ENCODE data around the gene CDK2AP2. TPM values are rescaled to one million over a fixed set of nuclear protein-coding genes. Genes with fewer than 3 reads are reported as not detected.

CDK2AP2 gene
- total RNA-seq, 4 donors from 2014 or later, result 90.0 to 240 (median 148) TPM

DNA sequence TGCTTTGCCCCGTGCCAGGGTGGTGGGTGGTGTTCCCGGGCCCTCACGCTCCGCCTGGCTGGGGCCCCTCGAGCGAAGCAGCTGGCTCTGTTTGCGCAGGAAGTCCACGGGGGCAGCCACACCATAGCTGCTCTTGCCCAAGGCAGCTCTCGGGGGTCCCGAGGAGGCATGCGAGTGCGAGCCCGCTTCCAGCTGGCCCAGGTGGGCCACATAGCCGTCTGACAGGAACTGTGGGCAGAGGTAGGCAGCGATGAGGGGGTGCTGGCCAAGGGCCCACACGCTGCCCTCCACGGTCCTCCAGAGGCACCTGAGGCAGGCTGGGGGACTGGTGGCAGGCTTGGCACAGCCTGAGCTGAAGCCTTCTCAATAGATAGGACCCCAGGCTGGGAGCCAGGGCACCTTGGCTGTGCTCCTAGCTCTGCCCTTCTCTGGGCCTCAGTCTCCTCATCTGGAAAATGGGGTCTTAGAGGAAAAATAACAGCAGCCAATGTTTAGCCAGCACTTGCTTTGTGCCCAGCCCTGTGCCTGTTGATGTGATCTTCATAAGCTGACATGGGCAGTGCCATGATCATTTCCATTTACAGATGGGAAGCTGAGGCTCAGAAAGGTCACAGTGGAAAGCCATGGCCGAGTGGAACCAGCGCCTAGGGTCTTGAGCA lies 15.8 kb downstream of the CDK2AP2 start:
- Histone ChIP-seq H3K36me3 (peaks cover 46 to 61% of the 10 kb centered on the region in 2 donors), H3K4me3 (replicated peaks in 1 of 3) (no peak overlapping the region), H3K27me3 (no peaks in the 10 kb centered on the region), H3K27ac (no peak overlapping the region), H3K4me1 (no peaks in the 10 kb centered on the region), H3K9me3 (no peaks in the 10 kb centered on the region)
- TF ChIP-seq, protein P1, sequence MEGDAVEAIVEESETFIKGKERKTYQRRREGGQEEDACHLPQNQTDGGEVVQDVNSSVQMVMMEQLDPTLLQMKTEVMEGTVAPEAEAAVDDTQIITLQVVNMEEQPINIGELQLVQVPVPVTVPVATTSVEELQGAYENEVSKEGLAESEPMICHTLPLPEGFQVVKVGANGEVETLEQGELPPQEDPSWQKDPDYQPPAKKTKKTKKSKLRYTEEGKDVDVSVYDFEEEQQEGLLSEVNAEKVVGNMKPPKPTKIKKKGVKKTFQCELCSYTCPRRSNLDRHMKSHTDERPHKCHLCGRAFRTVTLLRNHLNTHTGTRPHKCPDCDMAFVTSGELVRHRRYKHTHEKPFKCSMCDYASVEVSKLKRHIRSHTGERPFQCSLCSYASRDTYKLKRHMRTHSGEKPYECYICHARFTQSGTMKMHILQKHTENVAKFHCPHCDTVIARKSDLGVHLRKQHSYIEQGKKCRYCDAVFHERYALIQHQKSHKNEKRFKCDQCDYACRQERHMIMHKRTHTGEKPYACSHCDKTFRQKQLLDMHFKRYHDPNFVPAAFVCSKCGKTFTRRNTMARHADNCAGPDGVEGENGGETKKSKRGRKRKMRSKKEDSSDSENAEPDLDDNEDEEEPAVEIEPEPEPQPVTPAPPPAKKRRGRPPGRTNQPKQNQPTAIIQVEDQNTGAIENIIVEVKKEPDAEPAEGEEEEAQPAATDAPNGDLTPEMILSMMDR (IDR thresholded peaks at IDR 0.05), result no peak
- TF ChIP-seq POLR2A (IDR thresholded peaks at IDR 0.05), result no peak
- DNase-seq, result no peak
- intact Hi-C loops (cut with DNase I), result no loop called here
- WGBS, 2 donors, result 89 to 95% methylated on average over 13 to 16 of the region's 19 CpGs

DNA sequence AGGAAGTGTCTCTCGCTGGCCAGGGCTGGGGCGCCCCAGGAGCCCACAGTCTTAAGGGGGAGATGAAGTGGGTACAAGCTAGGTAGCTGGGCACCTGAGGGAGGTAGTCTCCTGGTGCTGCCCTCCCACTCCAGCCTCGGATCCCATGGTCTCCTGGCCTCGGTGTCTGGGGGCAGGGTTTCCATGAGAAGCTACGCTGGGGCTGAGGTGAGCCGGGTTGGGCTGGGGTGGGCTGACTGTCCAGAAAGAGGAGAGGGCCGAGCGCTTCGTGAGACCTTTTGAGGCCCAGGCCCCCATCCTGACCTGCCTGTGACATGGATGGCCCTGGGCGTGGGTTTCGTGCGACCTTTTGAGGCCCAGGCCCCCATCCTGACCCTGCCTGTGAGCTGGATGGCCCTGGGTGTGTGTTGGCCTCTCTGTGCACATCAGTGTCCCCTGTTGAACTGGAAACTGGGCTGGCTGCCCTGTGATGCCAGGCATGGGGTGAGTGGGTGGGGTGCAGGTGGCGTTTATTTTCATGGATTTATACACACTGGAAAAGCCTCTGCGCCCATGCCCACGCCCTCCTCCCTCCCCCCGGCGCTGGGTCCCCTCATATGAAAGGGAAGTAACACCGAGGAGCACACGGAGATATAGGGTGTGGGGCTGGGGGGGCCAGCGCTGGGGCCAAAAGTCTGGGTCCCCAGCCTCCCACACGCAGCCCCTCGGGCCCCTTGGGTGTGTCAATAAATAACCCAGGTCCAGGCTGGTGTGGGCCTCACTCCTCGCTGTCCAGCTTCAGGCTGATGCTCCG lies 16.5 kb downstream of the CDK2AP2 start:
- no peak overlapping the region for H3K4me3 ChIP-seq (replicated peaks in 1 of 3)
- no peaks in the 10 kb centered on the region for H3K9me3 ChIP-seq
- H3K36me3 ChIP-seq, result peaks cover 46 to 62% of the 10 kb centered on the region in 2 donors
- no peak overlapping the region for H3K27ac ChIP-seq
- no peak for DNase-seq
- no peaks in the 10 kb centered on the region for H3K4me1 ChIP-seq
- 90 to 91% methylated on average over 12 to 24 of the region's 24 CpGs for WGBS, 2 donors
- TF ChIP-seq, protein P1 (IDR thresholded peaks at IDR 0.05), result no peak
- no peak for TF ChIP-seq POLR2A (IDR thresholded peaks at IDR 0.05)
- H3K27me3 ChIP-seq, result no peaks in the 10 kb centered on the region
- intact Hi-C loops (cut with DNase I), result no loop called here

DNA sequence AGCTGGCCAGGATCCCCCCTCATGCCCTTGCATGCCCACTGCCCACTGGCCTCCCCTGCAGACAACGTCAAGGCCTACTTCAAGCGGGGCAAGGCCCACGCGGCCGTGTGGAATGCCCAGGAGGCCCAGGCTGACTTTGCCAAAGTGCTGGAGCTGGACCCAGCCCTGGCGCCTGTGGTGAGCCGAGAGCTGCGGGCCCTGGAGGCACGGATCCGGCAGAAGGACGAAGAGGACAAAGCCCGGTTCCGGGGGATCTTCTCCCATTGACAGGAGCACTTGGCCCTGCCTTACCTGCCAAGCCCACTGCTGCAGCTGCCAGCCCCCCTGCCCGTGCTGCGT lies 17.3 kb downstream of the CDK2AP2 start:
- 78 to 90% methylated on average over 2 to 7 of the region's 15 CpGs for WGBS, 2 donors

DNA sequence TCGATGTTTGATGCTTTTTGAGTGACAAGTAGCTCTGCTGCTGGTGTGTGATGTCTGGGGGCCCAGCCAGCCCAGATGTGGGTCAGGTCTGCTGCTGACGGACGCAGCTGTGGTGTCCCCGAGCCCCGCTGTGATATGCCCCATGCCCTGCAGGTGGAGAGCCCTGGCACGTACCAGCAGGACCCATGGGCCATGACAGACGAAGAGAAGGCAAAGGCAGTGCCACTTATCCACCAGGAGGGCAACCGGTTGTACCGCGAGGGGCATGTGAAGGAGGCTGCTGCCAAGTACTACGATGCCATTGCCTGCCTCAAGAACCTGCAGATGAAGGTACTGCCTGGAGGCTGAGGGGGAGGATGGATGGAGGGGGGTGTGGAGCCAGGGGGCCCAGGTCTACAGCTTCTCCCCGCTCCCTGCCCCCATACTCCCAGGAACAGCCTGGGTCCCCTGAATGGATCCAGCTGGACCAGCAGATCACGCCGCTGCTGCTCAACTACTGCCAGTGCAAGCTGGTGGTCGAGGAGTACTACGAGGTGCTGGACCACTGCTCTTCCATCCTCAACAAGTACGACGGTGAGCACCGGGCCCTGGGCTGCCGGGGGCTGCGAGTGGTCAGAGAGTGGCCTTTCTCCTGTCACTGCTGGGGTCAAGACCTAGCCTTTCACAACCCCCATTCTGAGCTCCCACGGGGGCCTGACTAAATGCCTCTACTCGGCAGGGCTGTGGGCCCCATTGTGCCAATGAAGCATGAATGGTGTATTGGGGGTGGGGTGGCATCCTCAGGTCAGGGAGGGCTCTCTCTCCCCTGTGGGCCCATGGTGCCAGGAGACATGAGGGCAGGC lies 17.9 kb downstream of the CDK2AP2 start:
- TF ChIP-seq, protein P1 (IDR thresholded peaks at IDR 0.05), result no peak
- no peak for TF ChIP-seq POLR2A (IDR thresholded peaks at IDR 0.05)
- no peak overlapping the region for H3K27ac ChIP-seq
- WGBS, 2 donors, result 89 to 90% methylated on average over 16 to 23 of the region's 23 CpGs
- H3K4me3 ChIP-seq (replicated peaks in 1 of 3), result no peak overlapping the region
- no peak for DNase-seq
- no peaks in the 10 kb centered on the region for H3K27me3 ChIP-seq
- intact Hi-C loops (cut with DNase I), result no loop called here
- no peaks in the 10 kb centered on the region for H3K9me3 ChIP-seq
- H3K4me1 ChIP-seq, result peaks cover 0 to 2% of the 10 kb centered on the region in 2 donors
- H3K36me3 ChIP-seq, result peaks cover 46 to 58% of the 10 kb centered on the region in 2 donors

More for the DNA sequence above, 17.3 kb downstream of the CDK2AP2 start:
- Histone ChIP-seq H3K9me3 (no peaks in the 10 kb centered on the region), H3K27ac (no peak overlapping the region), H3K4me1 (no peaks in the 10 kb centered on the region), H3K27me3 (no peaks in the 10 kb centered on the region), H3K4me3 (replicated peaks in 1 of 3) (no peak overlapping the region), H3K36me3 (peaks cover 46 to 62% of the 10 kb centered on the region in 2 donors)
- DNase-seq, result no peak
- intact Hi-C loops (cut with DNase I), result no loop called here
- TF ChIP-seq, protein P1 (IDR thresholded peaks at IDR 0.05), result no peak
- TF ChIP-seq POLR2A (IDR thresholded peaks at IDR 0.05), result no peak

All from thyroid gland (tissue), 4 donors.